ENCODE data around the gene EFEMP2.

DNA sequence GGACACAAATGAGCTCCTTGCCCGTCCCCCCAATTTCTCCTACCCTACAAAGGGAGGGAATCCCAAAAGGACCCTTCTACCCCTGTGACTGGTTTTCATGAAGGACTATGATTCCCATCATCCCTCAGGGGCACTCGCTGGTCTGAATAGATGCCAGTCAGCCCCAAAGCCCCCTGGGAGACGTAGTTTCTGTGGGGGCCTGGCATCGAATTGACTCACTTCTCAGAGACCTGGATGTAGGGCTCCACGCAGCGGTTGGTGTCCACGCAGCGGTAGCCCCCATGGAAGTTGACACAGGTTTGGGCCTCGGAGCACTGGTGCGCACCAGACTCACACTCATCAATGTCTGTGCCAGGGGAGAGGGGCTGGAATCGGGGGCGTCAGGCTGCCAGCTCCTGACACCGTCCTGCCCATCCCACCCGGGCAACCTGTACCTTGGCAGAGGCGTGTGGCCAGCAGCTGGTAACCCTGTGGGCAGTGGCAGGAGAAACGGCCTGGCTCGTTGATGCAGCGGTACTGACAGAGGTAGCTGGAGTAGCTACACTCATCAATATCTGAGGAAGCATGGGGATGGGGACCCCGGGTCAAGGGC lies 4.4 kb downstream of the EFEMP2 start:
- TF ChIP-seq RARB (CRISPR knock-in tag; IDR thresholded peaks at IDR 0.05) (no peak), ESRRG (CRISPR knock-in tag; IDR thresholded peaks at IDR 0.05) (no peak), GLIS3 (CRISPR knock-in tag; IDR thresholded peaks at IDR 0.05) (no peak), BACH2 (CRISPR knock-in tag; IDR thresholded peaks at IDR 0.05; ENCODE audit: borderline replicate concordance) (no peak), ISL1 (CRISPR knock-in tag; IDR thresholded peaks at IDR 0.05) (no peak), PPARA (CRISPR knock-in tag; IDR thresholded peaks at IDR 0.05; ENCODE audit: borderline replicate concordance) (no peak), ZFP30 (CRISPR knock-in tag; IDR thresholded peaks at IDR 0.05) (no peak), TOX (CRISPR knock-in tag; IDR thresholded peaks at IDR 0.05; ENCODE audit: borderline replicate concordance) (no peak), ZFP3 (CRISPR knock-in tag; IDR thresholded peaks at IDR 0.05) (no peak)
- TF ChIP-seq, protein P1, sequence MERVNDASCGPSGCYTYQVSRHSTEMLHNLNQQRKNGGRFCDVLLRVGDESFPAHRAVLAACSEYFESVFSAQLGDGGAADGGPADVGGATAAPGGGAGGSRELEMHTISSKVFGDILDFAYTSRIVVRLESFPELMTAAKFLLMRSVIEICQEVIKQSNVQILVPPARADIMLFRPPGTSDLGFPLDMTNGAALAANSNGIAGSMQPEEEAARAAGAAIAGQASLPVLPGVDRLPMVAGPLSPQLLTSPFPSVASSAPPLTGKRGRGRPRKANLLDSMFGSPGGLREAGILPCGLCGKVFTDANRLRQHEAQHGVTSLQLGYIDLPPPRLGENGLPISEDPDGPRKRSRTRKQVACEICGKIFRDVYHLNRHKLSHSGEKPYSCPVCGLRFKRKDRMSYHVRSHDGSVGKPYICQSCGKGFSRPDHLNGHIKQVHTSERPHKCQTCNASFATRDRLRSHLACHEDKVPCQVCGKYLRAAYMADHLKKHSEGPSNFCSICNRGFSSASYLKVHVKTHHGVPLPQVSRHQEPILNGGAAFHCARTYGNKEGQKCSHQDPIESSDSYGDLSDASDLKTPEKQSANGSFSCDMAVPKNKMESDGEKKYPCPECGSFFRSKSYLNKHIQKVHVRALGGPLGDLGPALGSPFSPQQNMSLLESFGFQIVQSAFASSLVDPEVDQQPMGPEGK (CRISPR knock-in tag; IDR thresholded peaks at IDR 0.05; ENCODE audit: borderline replicate concordance): no peak
